CD4-positive, alpha-beta T cell treated with Interferon gamma for 1 hour (primary cell): Measurements from ENCODE around the gene ARHGEF26.

Experiments used
- DNase-seq: peaks from one replicate; pipeline ENCODE4 v3.0.0-alpha.2; 2020

The ARHGEF26 gene

GRCh38 chr3:154273381-154273780 is 152.2 kb downstream of the ARHGEF26 start:
- DNase-seq: no peak

DNA sequence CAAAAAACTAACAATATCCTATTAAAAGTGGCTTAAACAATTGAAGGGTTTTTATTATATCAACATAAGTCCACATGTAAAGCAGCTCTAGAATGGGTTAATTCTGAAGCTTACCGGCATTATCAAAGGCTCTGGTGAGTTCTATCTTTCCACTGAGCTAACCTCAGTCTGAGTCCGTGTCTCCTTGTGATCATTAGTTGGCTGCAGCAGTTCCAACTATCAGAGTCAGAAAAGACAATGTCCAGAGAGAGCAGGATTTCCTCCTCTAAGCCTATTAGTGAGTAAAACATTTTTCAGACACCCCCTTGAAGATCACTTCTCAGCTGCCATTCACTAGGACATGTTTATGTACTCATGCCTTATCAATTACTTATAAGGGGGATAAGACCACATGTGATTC is 153.2 kb downstream of the ARHGEF26 start:
- DNase-seq: no peak

- no peak for DNase-seq
These were observed 154.1 kb downstream of the ARHGEF26 start for GRCh38 chr3:154275292-154275691.

DNA sequence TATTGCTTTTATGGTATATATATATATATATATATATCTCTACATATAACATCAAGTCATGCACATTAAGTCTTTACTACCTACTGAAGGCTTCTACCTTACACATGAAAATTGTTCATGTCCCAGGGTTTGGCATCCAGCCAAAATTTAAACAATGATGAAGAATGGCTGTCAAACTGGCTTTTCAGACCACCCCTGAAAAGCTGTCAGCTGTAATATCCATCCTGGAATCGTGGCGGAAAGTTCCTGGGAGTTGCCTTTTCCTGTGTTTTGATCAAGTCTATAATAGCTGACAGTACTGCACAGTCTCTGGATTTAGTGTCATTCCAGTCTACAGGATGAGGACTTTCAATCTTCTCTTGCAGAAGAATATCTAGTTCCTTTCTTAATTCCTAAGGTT is 154.8 kb downstream of the ARHGEF26 start:
- DNase-seq: no peak

DNA sequence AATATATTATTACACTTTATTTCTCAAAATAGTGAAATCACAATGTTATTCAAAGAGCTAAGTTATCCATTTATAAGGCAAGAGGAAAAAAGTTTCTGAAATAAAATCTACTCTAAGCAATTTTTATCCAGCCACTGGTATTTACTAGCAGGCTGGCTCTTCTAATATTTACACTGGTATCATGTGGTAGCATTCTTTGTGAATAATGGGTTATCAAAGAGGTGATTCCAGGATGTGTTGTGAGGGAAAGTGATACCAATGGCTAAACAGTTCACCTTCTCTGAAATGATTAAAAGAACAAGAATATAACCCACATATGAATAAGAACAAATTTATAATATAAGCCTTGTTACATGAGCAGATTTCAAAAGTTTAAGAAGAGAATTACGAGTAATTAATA is 159.0 kb downstream of the ARHGEF26 start:
- no peak for DNase-seq

DNA sequence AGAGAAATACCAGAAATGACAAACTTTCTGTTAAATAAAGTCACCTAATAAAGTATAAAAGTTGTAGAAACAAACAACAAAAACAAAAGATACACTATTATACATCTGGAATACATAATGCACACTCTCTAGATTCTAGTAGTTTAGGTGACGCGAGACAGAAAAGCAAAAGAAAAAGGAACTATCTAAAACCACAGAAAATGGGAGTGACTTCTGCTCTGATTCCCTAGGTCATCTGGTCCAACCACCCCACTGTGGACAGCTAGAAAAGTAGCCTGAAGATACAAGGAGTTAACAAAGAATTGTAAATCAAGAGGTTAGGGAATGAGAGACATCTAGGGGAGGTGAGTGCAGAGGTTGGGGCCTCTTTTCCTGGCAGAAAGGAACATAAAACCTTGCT is 164.0 kb downstream of the ARHGEF26 start:
- DNase-seq: no peak

GRCh38 chr3:154290187-154290586 is 169.0 kb downstream of the ARHGEF26 start:
- DNase-seq: no peak

- no peak for DNase-seq
These were observed 172.8 kb downstream of the ARHGEF26 start for GRCh38 chr3:154294016-154294415.

DNA sequence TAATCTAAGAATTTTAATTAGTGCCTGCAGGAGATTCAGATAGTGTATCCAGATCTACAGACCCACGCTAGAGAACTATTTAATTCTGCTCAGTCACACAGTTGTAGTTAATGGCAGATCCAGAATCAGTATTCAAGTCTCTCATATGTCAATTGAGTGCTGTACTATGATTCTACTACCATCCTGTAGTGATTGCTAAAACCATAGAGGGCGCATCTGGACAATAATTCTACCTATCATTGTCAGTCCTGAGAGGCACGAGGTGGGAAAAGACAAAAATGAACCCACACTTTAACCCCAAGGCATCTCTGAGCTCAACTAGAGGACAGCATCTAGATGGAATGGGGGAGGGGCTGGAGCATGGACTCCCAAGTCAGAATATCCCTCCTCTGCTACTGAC is 180.4 kb downstream of the ARHGEF26 start:
- no peak for DNase-seq

DNA sequence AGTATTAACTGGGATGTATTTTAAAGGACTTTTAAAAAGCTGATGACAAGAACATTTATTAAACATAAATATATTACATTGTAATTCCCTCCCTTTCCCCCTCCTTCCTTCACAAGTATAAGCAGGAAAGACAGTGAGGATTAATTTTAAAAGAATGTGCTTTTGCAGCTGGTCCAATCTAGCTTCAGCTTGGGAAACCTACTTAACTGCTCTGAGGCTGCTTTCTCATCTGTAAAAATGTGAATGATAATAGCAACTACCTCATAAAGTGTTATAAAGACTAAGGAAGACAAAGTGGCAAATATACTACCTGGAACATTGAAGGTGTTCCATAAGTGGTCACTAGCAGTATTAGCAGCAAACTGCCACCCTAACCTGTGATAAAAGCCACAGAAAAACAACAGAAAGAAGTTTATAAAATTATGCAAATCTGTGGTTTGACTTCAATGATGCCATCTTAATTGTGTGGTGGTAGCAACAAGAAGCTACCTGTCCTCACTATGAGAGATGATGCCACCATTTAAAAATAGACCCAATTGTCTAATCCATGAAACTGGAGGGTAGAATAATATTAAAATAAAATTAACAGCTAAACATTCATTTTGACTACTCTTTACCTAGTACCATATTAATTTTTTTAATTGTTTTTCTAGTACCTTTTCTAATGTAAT is 183.1 kb downstream of the ARHGEF26 start:
- DNase-seq: no peak

- no peak for DNase-seq
These were observed 183.7 kb downstream of the ARHGEF26 start for GRCh38 chr3:154304936-154305335.

DNA sequence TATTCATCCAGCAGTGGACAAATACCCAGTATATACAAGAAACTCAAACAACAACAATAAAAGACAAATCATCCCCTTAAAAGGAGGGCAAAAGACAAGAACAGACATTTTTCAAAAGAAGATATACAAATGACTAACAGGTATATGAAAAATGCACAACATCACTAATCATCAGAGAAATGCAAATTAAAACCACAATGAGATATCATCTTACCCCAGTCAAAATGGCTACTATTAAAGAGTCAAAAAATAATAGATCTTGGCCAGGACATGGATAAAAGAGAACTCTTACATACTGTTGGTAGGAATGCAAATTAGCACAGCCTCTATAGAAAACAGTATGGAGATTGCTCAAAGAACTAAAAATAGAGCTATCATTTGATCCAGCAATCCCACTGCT is 186.2 kb downstream of the ARHGEF26 start:
- DNase-seq: no peak
